GM18505 (cell line): ENCODE results near the gene NUP210L.

Experiments
- ATAC-seq: cut with Tn5 transposase; IDR thresholded peaks from one replicate; pipeline ENCODE4 v1.9.1; 2021; ENCODE audit not compliant: unreplicated experiment
- POLR2A ChIP-seq: IDR thresholded peaks from 4 replicates; pipeline ENCODE4 v1.6.1; 2011; ENCODE audit warnings: borderline replicate concordance; ENCODE audit not compliant: insufficient read depth, insufficient read length; ENCODE audit errors: extremely low read depth

Gene NUP210L

DNA sequence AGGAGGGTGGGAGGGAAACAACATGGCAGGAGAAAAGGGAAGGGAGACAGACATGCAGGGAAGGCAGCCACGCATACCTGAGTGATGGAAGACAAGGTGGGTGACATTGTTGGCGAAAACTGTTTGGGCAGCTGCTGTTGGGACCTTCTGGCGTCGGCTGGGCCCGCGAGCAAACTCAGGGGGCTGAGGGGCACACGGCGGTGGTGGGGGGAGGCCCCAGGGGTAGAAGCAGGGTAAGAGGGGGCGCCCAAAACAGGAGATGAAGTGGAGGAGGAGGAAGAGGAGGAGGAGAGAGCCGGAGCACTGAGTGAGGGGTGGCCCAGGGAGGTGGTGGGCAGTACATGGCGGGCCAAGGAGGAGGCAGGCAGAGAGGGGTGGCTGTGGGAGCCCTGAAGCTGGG is 203.7 kb downstream of the NUP210L start:
- TF ChIP-seq POLR2A: no peak
- no peak for ATAC-seq

DNA sequence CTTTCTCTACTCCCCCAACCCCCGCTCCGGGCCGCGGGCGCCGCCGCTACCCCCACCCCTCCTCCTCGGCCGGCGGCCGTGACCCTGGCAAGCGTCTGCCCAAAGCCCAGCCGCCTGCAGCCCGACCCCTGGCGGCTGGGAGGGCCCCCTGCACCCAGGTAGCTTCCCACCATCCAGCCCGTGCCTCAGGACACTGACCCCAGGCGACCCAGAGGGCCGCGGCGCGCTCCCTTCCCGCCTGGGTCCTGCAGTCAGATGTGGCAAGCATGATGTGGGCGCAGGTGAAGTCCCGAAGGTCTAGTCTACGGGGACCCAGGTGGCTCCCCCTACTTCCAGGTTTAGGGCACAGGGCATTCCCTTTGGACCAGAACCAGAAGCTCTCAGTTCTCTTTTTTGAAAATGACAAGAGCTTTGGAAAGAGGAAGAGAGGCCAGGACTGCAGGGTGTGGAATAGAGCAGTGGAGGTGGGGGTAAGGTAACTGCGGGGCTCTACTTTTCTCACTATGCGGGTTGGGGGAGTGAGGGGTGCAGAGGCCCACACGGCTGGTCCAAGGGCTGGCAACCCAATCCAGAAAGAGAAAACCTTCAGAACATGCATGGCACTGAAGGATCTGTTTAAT is 208.1 kb downstream of the NUP210L start, which contains the start of gene DENND4B:
Gene DENND4B (minus strand): TSS at position 97 of the 620 bp plus-strand sequence. CDS start 2,344 bp downstream, outside the sequence.
- no peak for TF ChIP-seq POLR2A
- peak; percentile 57 for ATAC-seq

DNA sequence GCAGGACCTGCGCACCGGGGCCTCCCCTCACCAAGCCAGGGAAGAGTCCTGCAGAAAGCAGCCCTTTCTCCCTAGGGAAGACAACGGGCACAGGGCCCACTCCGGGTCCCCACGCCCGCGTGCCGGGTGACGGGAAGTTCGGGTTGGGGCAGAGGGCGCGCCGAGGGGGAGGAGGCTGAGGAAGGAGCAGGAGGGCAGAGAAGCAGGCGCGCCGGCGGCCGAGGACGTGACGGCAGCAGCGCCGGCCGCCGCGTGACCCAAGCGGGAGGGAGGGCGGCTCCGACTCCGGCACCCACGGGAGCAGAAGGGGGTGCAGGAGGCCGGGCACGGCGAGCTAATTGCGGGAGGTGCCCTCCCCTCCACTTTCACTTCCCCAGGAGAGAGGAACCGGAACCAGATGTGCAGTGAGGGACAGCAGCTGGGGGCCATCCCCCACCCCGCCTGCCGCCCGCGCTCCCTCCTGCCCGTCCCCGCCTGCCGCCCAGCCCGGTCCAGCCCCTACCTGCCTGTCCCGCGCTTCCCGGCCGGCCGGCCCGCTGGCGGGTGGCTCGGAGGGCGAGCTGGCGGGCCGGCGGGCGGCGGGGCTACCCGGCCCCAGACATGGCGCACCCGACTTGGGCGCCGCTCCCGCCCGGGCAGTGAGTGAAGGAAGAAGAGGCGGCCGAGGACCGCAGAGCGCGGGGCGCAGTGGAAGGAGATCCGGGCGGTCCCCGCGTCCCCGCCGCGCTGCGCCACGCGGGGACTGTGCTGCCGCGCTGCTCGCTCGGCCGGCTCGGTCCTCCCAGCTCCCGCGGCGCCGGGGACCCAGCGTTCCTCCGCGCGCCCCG is 208.9 kb downstream of the NUP210L start:
- TF ChIP-seq POLR2A: peak; percentile 70
- ATAC-seq: peak; percentile 65

DNA sequence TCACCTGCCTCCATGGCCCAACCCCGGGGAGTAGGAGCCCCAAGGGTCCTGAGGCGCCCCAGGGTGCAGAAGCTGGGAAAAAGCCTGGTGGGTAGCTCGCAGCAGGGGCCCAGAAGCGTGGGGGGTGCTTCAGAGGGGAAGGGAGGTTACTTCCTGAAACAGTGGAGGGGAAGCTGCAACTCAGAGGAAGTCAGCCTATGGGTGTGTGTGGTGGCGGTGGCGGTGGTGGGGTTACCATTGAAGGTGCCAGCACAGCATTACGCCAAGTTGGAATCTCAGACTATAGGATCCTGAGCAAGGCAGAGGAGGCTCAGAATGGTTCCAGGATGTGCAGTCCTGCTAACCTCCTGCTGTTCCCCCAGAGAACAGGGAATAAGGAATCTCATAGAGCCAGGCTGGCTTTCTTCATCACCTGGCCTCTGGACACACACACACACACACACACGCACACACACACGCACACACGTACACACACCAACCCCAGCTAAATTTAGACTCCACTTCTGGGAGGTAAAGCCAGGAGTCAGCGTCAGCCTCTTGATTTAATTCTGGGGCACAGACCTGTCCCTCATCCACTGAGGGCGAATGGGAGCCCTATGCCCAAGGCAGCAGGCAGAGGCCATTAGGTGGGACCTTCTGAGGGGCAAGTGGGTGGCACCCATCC is 209.6 kb downstream of the NUP210L start:
- no peak for ATAC-seq
- TF ChIP-seq POLR2A: peak; percentile 56

DNA sequence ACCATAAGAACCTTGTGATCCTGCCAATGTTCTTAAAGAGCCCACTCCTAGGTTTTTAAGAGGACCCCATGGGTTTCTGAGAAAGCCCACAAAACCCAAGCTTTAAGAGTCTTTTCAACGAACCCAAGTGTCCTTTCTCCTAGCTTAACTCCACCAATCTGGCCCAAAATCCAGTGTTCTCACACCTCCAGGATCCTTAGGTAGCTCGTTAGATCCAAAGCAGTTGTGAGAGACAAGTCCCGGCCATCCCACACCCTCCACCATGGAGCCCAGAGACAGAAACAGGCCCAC is 210.1 kb downstream of the NUP210L start:
- no peak for ATAC-seq
- no peak for TF ChIP-seq POLR2A

DNA sequence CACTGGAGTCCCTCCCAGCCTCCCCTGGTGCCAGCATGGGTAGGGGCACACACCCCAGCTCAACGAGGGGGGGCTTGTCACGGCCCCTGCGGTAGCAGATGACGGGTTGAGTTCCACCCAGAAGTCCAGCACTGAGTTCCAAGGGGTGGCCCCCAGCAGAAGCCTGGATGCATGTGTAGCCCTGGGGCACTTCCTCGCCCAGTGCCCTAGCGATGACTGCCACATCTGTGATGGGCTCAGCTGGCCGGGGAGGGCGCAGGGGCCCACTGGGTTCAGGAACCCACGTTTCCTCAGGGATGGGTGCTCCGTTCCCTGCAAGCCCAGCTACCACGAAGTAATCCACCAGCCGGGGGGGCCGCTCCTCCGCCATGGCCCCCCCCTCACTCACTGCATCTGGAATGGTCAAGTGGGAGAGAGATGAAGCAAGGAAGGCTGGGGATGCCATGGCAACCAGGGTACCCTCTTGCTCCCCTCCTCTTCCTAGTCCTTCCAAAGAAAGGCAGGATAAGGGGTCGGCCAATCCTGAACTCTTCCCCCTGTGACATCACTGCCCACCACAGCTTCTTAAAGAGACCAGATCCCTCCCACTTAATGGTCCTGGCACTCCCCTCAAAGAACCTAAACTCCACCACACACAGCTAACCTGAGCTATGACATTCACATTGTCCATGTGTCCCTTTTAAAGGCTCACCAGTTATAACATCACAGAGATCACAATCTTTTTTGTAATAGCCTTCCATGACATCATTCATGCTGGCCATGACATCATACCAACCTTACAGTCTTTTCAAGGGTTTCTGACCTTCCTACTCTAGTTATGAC is 210.7 kb downstream of the NUP210L start:
- ATAC-seq: no peak
- no peak for TF ChIP-seq POLR2A

DNA sequence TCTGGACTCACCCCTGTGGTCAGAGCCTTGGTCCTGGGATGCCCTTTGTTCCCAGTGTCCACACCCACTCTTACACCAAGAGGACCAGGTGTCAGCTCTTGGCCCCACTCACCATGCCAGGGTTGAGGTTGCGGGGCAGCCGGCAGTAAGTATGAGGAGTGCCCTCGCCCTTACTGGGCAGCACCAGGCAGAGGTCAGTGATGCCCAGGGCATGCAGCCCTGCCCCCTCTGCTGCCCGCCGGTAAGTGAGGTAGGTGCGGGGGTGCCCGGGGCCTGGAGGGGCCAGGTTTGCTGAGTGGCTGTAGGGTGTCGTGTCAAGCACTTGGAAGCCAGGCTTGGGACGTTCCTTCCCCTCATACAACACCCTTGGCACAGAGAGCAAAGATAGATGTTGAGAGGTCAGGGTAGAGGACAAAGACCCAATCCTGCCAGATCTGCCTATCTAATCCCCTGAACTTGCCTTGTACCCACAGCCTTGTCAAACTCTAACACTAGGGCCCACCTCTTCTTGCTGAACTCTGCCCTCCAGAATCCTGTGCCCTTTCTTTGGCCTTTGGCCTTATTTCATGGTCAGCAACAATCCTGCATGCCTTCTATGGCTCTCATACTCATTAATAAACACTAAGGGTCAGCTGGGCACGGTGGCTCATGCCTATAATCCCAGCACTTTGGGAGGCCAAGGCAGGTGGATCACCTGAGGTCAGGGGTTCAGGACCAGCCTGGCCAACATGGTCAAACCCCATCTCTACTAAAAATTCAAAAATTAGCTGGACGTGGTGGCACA is 211.9 kb downstream of the NUP210L start:
- no peak for ATAC-seq
- no peak for TF ChIP-seq POLR2A
